Stimulated activated CD4-positive, alpha-beta T cell treated with anti-CD3 and anti-CD28 coated beads, Interleukin-4, amount 100 ng/mL, for 4 hours (primary cell): ENCODE measurements around the gene HOXD12.

ENCODE experiments used
- DNase-seq, 2 experiments: peaks; one replicate each; pipeline ENCODE4 v3.0.0-alpha.2; 2020

Gene HOXD12

DNA sequence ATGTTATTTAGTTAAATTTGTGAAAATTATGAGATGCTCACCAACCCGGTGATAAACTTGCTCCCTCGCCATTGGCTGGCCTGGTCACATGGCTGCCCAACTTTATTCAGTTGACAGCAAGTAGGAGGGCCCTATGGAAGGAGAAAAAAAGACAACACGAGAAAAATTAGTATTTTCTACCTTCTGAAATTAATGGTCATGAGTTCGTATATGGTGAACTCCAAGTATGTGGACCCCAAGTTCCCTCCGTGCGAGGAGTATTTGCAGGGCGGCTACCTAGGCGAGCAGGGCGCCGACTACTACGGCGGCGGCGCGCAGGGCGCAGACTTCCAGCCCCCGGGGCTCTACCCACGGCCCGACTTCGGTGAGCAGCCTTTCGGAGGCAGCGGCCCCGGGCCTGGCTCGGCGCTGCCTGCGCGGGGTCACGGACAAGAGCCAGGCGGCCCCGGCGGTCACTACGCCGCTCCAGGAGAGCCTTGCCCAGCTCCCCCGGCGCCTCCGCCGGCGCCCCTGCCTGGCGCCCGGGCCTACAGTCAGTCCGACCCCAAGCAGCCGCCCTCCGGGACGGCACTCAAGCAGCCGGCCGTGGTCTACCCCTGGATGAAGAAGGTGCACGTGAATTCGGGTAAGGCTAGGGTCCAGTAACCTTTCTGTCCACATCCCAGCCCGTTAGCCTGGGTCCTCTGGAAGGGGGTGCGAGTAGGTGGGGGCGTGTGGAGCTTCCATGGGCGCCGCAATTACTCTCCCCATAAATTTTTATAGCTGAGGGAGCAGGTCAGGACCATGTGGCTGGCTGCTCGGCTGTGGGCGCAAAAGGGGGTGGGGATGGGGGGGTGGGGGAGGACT is 52.1 kb downstream of the HOXD12 start, which contains the start of gene HOXD4:
HOXD4 (plus strand) TSS at position 109 of the 846 bp plus-strand sequence; CDS start at position 193, 84 bp downstream.
- DNase-seq, result no peak
